ENCODE results near the gene PDCD6IP.

PDCD6IP gene

DNA sequence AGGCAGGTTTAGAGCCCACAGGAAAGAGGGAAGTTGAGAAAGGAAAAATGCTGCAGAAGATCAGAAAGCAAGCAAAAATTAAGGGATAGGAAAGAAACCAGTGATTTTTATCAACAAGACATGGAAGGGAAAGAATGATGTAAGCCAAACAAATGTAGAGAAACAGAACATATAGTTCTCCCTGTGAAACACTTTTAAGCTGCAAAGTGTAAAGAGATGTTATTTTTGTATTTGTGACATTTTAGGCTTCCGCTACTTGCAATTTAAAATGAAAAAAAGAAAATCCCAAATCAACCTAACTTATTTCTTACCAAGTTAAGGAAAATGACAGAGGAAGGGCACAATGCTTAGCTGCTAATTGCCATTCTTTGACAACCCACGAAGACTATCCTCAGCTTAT lies 111.6 kb downstream of the PDCD6IP start:
- H3K36me3 Mint-ChIP-seq, result no peaks in the 10 kb centered on the region
- no peak overlapping the region for H3K4me3 Mint-ChIP-seq
- H3K4me1 Mint-ChIP-seq (ENCODE audit: low read depth), result no peaks in the 10 kb centered on the region
- H3K27ac Mint-ChIP-seq, result no peak overlapping the region
- no peaks in the 10 kb centered on the region for H3K27me3 Mint-ChIP-seq
- H3K9me3 Mint-ChIP-seq (ENCODE audit: low read depth), result no peaks in the 10 kb centered on the region

DNA sequence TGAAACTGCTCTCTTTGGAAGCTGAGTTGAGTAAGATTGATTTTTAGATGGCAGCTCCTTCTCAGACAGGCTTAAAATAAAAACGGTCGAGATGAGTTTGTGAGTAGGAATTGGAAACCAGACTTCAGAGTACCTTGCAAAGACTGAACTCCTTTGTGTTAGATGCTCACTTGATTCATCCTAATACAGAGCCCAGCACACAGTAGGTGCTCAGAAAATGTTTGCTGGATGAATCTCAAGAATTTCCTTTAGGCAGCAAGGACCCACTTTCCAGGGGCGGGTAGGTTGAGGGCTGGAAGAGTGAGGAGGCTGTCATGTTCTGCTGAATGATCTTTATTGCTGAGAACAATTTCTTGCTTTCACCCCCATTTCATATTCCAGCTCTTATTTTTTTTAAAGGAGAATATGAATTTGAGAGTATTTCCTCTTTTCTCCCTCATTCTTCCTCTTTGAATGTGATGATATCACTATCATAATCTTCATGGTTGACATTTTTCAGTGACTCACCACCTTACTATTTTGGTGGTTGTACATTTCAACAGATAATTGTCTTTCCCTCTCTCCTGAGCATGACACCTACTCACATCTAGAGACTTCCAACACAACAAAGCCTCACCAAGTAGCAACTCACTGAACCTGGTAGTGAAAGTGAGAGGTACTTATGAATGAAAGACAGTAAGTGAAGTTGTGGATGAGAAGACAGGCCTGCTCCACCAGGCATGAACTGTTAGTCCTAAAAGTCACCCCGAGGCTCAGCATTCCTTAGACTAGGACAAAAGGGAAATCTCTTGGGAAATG lies 113.3 kb downstream of the PDCD6IP start:
- Mint-ChIP-seq H3K36me3 (no peaks in the 10 kb centered on the region), H3K4me1 (ENCODE audit: low read depth) (no peaks in the 10 kb centered on the region), H3K27ac (no peak overlapping the region), H3K27me3 (no peaks in the 10 kb centered on the region), H3K9me3 (ENCODE audit: low read depth) (no peaks in the 10 kb centered on the region), H3K4me3 (no peak overlapping the region)

DNA sequence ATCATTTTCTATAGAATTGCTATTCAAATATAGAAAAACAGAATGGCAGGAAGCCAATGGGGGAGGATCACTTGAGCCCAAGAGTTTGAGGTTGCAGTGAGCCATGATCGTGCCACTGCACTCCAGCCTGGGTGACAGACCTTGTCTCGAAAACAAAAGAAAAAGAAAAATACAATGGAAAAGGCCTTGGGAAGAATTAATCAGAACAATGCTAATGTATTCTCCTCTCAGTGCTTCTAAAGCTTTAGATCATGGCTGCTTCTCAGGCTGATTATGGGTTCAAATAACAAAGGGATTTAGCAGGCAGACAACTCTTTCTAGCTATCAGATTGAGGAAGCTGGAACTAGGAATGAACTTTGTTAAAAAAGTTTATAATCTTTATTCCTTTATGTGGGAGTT lies 115.8 kb downstream of the PDCD6IP start:
- H3K9me3 Mint-ChIP-seq (ENCODE audit: low read depth), result no peaks in the 10 kb centered on the region
- H3K27ac Mint-ChIP-seq, result no peak overlapping the region
- H3K4me3 Mint-ChIP-seq, result no peak overlapping the region
- no peaks in the 10 kb centered on the region for H3K4me1 Mint-ChIP-seq (ENCODE audit: low read depth)
- H3K27me3 Mint-ChIP-seq, result no peaks in the 10 kb centered on the region
- no peaks in the 10 kb centered on the region for H3K36me3 Mint-ChIP-seq

DNA sequence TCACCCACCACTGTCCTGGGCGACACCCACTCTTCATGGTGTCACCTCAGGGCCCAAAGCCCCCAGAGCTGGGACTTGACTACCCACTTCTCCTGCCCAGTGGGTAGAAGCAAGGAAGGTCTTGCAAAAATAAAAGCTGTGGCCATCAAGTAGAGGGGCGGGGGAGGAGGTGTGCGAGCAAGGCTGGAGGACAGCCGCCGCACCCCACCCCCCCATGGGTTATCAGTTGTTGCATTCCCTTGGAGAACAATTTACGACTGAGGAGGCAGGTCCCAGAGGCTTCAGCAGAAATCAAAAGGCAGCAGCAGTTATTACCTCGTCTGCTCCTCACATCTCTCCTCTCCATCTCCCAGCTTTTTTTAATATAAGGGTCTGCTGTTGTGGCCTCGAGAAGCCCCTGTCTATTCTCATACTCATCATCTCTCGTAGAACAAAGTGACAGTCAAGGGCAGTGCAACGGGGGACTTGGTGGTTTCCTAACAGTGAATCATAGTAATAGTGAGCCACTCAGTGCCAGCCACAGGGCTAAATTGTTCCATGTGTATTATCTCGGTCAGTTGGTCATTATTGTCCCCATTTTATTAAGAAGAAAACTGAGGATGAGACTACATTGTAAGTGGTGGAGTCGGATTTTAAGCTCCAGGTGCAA lies 116.4 kb downstream of the PDCD6IP start:
- Mint-ChIP-seq H3K27me3 (no peaks in the 10 kb centered on the region), H3K36me3 (no peaks in the 10 kb centered on the region), H3K9me3 (ENCODE audit: low read depth) (no peaks in the 10 kb centered on the region), H3K4me3 (no peak overlapping the region), H3K27ac (no peak overlapping the region), H3K4me1 (ENCODE audit: low read depth) (no peaks in the 10 kb centered on the region)

DNA sequence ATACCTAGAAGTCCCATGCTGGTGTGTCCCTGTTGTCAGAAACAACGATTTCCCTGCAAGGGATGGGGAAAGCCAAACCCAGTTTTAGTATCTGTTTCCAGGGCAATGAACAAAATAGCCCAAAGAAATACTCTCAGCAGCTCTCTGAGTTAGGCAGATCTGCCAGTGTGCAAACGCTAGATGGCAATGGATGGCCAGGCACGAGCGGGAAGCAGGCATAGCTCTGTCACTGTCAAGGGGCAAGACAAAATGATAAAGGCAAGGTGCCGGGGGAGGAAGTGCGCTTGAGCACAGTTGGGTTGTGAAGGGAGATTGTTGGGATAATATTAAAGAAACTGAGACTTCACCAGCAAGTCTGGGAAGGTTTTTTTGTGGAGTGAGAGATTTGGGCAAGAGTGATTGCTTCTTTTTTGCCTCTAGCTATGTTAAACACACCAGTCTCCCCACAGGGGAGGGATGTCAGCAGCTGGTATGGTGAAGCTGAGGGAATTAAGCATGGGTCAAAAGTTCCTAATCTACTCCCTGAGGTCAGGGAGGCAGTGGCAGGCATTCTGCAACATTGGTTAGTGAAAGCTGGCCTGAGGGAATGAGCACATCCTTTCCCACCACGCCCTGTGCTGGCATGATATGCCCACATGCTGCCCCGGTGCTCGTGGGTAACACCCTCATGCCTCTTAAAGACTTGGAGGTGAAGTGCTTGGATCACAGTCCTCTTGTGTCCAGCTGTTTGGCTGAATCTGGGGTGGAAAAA lies 117.5 kb downstream of the PDCD6IP start:
- no peaks in the 10 kb centered on the region for H3K36me3 Mint-ChIP-seq
- no peaks in the 10 kb centered on the region for H3K4me1 Mint-ChIP-seq (ENCODE audit: low read depth)
- H3K9me3 Mint-ChIP-seq (ENCODE audit: low read depth), result no peaks in the 10 kb centered on the region
- H3K4me3 Mint-ChIP-seq, result no peak overlapping the region
- H3K27ac Mint-ChIP-seq, result no peak overlapping the region
- no peaks in the 10 kb centered on the region for H3K27me3 Mint-ChIP-seq

DNA sequence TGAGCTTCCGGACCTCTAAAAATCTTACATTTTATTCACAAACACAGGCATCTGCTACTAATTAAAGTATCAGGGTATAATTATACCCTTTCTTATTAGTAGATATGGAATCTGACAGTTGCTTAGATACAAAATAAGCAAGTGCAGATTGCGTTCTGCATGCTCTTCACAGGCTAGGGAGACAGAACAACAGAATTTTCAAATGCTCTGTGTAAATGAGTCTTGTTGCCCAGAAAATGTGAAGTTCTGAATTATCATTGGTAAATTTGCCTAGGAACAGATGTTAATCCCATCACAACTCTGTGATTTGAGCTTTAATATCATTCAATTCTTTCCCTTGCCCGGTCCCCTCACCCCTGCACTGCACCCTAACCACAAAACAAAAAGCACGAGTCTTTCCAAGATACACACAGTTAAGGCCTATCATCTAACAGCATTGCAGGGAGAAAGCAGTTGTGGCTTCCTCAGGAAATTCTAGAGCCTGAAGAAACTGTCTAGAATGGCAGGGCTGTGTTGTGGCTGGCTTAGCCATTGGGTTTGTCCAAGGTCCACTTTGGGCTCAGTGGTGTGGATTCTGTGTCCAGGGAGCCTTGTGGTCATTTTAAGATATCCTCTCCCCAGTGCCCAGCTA lies 119.8 kb downstream of the PDCD6IP start:
- H3K4me3 Mint-ChIP-seq, result no peak overlapping the region
- no peak overlapping the region for H3K27ac Mint-ChIP-seq
- no peaks in the 10 kb centered on the region for H3K27me3 Mint-ChIP-seq
- no peaks in the 10 kb centered on the region for H3K9me3 Mint-ChIP-seq (ENCODE audit: low read depth)
- H3K36me3 Mint-ChIP-seq, result no peaks in the 10 kb centered on the region
- no peaks in the 10 kb centered on the region for H3K4me1 Mint-ChIP-seq (ENCODE audit: low read depth)
